ENCODE measurements around the gene TUBGCP3.

Gene TUBGCP3

DNA sequence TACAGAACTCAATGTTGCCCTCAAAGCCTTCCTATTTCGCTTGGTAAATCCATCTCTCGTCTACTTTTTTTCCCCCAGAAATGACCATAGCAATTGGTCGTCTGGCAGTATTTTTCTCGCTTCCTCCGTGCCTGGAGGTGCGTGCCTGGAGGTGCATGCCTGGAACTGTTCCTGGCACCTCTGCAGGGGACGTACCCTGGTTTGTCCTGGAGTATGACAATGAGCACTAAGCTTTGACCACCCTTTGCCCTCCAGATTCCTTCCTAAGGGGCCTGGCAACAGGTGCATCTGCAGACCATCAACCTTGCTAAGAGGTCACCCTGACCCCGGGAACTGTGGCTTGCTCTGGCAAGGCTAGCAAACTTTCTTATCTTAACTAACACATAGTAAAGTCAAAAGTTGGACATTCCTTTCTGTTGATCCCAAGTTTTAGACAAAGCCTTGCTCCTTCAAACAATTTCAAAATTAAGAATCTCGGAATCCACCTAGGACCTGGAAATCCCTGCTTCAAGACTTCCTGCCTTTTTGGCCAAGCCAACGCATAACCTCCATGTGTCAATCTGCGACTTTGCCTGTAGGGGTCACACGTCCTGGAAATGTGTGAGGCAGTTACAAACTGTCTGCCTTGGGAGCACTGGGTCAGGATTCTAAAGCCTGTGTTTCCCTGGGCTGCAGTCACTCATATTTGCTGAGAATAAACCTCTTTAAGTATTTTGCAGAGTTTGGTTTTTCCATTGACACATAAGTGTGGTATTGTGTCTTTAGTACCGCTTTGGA is 28.8 kb upstream of the TUBGCP3 start:
- in situ Hi-C loops (cut with MboI; ENCODE audit: low sequenced_read_pairs): no loop called here

DNA sequence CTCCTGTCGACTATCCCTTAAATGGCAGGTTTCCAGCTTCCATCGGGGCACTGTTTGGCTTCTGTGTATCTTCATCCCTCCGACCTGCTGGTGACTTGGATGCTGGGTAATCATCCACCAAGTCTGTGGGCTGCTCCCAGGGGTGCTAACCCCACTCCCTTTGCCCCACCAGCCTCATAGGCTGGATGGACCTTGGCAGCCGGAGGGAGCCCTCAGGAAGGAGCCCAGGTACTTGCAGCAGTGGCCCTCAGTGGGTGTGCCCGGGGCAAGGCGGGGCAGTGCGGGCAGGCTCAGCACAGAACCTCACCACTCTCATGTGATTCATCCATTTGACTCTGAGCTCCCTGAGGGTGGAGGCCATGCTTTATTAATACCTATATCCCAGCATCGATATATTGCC is 27.4 kb upstream of the TUBGCP3 start:
- in situ Hi-C loops (cut with MboI; ENCODE audit: low sequenced_read_pairs): no loop called here

DNA sequence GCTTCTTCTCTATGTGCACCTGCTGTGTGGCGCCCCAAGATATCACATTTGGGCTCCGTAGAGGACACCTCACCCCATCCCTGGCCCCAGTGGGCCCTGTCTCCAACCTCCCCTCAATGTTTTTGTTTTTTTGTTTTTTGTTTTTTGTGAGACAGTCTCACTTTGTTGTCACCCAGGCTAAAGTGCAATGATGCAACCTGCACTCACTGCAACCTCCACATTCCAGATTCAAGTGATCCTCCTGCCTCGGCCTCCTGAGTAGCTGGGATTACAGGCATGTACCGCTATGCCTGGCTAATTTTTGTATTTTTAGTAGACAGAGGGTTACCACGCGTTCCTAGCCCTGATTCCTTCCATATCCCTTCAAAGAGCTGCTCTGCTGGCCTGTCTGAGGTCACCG is 26.9 kb upstream of the TUBGCP3 start:
- in situ Hi-C loops (cut with MboI; ENCODE audit: low sequenced_read_pairs): no loop called here

- in situ Hi-C loops (cut with MboI; ENCODE audit: low sequenced_read_pairs): no loop called here
Measured at GRCh38 chr13:112608212-112608611, 20.3 kb upstream of the TUBGCP3 start.

DNA sequence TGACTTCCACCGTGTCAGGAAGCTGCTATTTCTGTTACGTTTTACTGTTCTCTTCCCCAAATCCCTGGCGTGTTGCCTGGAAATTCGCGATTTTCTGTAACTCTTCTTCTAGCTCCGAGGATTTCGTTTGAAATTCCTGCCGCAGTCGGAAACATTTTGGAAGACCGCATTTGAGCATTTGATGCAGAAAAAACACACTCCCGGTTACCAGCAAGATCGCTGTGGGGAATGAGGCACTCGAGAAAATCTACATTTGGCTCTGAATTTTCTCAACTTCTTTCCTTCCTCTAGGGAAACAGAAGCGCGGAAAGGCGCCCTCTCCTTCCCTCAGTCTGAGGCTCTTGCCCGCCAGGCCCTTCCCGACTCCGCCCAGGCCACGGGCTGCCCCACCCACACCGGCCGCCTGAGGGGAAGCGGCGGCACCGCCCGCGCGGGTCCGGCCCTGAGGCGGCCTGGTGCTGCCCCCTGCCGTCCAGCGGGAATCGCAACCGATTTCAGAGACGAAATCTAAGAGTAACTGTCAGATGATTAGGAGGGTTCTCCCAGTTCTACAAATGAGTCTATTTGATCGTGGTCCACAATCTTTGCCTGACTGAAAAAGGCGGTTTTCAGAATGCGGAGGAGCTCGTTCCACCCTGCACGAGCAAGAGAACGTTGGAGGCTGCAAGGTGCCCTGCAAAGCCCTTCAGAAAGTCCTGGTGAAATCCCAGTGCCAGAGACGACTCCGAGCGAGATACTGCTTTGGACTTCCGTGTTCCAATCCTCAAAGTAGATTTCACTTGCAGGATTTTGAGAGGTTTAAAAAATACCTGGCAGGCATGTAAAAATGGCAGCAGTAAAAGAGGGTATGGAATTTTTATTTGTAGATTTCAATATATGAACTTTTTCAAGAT is 18.4 kb upstream of the TUBGCP3 start:
- in situ Hi-C loops (cut with MboI; ENCODE audit: low sequenced_read_pairs): no loop called here

GRCh38 chr13:112605531-112605990 is 17.6 kb upstream of the TUBGCP3 start:
- in situ Hi-C loops (cut with MboI; ENCODE audit: low sequenced_read_pairs): no loop called here

DNA sequence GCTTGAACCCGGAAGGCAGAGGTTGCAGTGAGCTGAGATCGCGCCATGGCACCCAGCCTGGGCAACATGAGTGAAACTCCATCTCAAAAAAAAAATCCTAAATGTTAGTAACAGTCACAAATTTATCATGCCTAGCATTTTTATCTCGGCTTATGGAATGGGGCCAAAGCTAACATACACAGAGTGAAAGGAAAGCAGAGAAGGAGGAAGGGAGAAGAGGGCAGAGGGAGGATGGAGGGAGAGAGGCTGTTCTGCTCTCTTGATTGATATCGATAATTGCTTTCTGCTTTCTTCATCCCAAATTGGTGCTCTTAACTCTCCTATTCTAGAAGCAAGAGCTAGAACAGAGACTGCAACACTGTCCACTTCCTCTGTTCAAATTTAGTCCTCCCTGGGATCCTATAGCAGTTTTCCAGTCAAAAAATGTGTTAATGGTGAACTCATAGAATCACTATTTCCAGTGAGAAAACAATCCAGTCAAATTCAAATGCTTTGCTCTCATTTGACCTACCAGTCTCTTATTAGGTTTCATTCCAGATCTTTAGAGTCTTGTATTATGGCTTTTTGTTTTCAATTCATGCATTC is 15.8 kb upstream of the TUBGCP3 start:
- in situ Hi-C loops (cut with MboI; ENCODE audit: low sequenced_read_pairs): no loop called here

DNA sequence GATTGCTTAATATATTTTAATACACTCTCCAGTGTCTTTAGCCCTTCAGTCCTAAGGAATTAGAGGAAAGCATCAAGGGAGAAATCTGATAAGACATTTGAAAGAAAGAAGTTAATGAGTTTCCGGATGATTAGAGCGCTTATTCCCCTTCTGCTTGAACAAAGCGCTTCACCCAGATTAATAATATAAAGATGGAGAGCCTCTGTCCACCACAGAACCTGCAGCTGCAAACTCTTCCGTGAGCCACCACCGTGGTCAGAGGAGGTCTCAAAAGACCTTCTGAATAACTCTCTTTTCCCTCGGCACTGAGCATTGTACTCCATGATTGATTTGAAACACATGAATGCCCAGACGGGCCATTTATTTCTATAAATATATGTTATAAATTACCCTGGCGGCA is 14.2 kb upstream of the TUBGCP3 start:
- in situ Hi-C loops (cut with MboI; ENCODE audit: low sequenced_read_pairs): no loop called here

DNA sequence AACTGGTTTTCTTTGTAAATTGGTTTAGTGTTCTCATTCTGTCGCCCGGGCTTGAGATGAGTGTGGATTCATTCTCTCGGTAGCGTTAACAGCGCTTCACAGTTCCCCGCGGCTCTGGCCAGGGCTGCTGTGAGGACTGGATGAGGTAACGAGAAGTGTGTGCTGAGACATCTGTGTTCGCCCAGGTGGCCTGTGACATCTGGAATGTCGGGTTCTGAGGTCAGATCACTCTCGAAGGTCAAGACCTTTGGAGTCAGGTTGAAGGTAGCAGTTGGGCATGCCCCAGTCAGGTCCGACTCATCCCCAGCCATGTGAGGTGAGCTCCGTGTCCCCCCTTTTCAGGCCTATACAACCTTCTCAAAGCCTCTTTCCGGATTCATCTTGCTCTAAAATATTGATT is 13.4 kb upstream of the TUBGCP3 start:
- in situ Hi-C loops (cut with MboI; ENCODE audit: low sequenced_read_pairs): no loop called here

DNA sequence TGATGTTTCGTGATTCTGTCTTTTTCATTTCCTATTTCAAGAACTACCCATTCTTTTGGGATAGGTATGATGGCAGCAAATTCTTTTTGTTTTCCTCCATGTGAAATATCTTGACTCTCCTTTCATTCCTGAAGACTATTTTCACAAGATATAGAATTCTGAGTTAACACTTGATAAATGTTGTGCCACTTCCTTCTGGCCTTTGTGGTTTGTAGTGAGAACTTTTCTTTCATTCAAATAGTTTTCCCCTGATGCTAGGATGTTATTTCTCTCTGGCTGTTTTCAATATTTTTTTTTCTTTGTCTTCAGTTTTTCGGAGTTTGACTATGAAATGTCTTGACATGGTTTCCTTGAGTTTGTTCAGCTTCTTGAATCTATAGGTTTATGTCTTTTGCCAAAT is 8.3 kb upstream of the TUBGCP3 start:
- in situ Hi-C loops (cut with MboI; ENCODE audit: low sequenced_read_pairs): no loop called here

DNA sequence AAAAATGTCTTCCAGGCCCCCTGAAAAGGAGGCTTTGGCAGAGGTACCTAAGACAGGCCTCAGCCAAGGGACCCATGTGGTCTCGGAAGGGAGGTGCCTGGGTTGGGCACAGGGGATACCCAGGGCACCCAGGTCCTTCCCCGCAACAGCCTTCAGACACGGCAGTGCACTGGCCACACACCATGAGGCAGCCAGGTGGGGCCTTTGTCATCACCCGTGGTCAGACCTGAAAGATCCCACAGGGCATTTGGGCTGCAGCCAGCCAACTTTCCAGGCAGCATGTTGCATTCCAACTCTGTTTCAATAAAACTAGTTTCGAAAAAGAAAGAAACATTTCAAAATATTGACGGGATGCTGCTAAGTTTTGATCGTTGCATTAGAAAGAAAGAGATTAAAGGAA is 4.7 kb upstream of the TUBGCP3 start:
- in situ Hi-C loops (cut with MboI; ENCODE audit: low sequenced_read_pairs): no loop called here

DNA sequence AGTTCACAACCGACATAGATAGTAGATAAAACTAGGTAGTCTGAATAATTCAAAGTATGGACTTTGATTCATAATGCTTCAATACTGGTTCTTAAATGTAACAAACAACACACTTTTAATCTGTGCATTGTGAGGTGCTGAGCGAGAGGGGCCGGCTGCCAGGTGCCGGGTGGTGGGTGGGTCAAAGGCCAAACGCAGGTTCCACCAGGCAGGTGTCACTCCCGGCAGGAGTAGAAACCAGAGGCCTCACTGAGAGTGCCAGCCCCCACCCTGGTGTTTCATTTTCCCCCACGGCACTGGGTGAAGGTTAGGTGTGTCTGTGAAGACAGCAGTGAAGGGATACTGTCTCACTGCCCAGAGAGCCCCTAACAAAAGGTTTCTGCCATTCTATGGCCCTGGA is 4.2 kb upstream of the TUBGCP3 start:
- in situ Hi-C loops (cut with MboI; ENCODE audit: low sequenced_read_pairs): no loop called here

- in situ Hi-C loops (cut with MboI; ENCODE audit: low sequenced_read_pairs): no loop called here
Measured at GRCh38 chr13:112588490-112589297, 741 bp upstream of the TUBGCP3 start.

GRCh38 chr13:112587212-112587763 is 665 bp downstream of the TUBGCP3 start:
- in situ Hi-C loops (cut with MboI; ENCODE audit: low sequenced_read_pairs): no loop called here

GRCh38 chr13:112586334-112586960 is 1.5 kb downstream of the TUBGCP3 start:
- in situ Hi-C loops (cut with MboI; ENCODE audit: low sequenced_read_pairs): no loop called here

DNA sequence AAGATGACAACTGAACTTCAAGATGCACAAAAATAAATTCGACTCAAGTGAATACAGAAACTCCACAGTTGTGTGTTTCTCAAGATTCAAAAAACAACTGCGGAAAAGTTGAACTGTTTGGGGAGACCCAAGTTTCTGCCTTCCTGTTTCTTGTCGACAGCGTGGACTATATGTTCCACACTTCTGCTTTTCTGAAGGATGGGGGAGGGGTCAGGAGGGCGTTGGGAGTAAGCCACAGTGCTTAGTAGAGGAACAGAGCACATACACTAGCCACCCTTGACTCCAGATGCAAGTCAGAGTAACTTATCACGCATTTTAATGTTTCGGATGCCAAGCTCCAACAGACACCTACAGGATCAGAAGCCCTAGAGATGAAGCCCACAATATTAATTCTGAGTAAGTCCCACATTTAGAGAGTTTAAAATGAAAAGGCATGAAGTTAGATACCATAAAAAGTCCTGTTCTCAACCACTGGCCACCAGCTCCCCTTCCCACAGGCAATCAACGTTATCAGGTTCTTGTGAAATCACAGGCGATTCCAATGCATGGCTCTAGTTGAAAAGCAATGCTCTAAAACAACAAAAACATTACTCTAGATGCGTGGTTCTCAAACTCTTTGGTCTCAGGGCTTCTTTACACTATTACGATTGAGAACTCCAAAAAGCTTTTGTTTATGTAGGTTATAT is 4.2 kb downstream of the TUBGCP3 start:
- in situ Hi-C loops (cut with MboI; ENCODE audit: low sequenced_read_pairs): no loop called here

- in situ Hi-C loops (cut with MboI; ENCODE audit: low sequenced_read_pairs): no loop called here
Measured at GRCh38 chr13:112582263-112582662, 5.7 kb downstream of the TUBGCP3 start.

GRCh38 chr13:112580912-112581311 is 7.0 kb downstream of the TUBGCP3 start:
- in situ Hi-C loops (cut with MboI; ENCODE audit: low sequenced_read_pairs): no loop called here

- in situ Hi-C loops (cut with MboI; ENCODE audit: low sequenced_read_pairs): no loop called here
Measured at GRCh38 chr13:112580211-112580610, 7.7 kb downstream of the TUBGCP3 start.
